ENCODE data around the gene POLR2F.
"Not testable (repeated sequence)": the region's sequence is repeated elsewhere in the genome, so short reads cannot be mapped to it uniquely, and the experiment has no call there.

Gene POLR2F

DNA sequence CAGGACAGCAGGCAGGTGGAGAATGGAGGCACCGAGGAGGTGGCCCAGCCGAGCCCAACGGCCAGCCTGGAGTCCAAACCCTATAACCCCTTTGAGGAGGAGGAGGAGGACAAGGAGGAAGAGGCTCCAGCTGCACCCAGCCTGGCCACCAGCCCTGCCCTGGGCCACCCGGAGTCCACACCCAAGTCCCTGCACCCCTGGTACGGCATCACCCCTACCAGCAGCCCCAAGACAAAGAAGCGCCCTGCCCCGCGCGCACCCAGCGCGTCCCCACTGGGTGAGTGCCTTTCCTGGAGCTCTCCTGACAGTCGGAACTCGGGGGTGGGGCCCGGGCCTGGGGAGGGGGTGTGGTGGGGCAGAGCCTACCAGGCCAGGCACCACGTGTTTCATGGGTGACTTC is 27.7 kb upstream of the POLR2F start:
- no peak for DNase-seq

DNA sequence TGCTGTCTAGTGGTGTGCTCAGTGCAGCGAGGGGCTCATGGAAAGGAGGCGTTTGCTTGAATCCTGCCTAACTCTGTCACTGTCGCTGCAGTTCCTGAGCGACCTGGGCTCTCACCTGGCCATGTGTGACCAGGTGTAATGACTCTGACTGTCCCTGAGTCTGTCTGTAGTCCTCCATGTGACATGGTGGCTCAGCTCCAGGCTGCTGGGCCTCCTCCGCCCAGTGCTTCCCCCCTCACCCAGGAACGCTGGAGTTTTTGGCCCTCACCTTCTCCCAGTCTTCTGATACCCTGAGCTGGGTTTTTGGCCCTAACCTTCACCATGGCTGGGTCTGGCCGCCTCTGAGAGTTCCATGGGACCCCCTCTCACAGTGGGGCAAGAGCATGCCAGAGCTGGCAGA is 27.1 kb upstream of the POLR2F start:
- no peak for DNase-seq

DNA sequence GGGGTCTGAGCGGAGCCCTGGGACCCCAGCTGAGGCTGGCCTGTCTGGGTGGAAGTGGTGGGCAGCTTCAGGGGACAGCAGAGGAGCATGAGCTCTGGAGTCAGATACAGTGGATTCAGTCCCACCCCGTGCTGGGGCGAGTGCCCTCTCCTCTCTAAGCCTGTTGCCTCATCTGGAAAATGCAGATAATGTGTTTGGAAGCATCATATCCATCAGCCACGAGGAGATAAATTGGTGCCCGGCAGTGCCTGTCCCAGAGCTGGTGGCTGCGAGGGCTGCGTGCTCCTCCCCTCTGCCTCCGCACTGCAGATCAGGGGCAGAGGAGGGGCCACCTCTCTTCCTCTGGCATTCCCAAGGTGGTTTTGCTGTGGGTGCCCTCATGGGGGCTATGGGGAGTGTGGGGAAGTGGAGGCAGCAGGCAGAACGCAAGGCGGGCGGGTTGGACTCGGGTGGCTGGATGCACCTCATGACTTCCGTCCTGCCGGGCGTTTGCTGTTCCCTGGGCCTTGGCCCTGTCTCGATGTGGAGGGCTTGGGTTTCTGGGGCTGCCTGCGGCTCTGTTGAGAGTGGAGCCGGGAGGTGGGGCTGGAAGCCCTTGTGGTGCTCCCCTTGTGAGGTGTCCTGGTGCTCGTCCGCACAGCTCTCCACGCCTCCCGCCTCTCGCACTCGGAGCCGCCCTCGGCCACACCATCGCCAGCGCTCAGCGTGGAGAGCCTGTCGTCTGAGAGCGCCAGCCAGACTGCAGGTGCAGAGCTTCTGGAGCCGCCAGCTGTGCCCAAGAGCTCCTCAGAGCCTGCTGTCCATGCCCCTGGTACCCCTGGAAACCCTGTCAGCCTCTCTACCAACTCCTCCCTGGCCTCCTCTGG is 26.5 kb upstream of the POLR2F start:
- no peak for DNase-seq

DNA sequence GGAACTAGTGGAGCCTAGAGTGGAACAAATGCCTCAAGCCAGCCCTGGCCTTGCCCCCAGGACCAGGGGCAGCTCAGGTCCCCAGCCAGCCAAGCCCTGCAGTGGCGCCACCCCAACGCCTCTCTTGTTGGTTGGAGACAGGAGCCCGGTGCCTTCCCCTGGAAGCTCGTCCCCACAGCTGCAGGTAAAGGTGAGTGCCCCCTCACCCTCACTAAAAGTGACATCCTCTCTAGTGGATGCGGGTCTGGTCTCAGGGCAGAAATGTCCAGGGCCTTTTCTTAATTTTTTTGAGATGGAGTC is 25.9 kb upstream of the POLR2F start:
- DNase-seq: no peak

DNA sequence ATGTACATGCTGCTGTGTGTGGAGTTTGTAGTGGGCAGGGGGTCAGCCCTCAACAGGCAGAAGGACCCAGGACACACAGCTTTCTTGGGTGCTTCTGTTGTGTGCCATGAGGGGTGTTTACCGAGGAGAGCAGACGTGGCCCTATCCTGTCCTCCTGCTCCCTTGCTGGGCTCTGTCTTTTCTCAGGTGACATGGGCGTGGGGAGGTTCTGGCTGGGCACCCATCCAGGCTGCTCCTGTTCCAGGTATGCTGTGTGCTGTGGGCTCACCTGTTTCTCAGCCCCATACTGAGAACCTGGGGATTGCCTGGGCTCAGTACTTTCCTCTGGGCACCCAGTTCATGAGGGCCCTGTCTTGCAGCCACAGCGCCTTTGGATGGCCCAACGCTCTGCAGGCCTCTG is 24.1 kb upstream of the POLR2F start:
- no peak for DNase-seq

DNA sequence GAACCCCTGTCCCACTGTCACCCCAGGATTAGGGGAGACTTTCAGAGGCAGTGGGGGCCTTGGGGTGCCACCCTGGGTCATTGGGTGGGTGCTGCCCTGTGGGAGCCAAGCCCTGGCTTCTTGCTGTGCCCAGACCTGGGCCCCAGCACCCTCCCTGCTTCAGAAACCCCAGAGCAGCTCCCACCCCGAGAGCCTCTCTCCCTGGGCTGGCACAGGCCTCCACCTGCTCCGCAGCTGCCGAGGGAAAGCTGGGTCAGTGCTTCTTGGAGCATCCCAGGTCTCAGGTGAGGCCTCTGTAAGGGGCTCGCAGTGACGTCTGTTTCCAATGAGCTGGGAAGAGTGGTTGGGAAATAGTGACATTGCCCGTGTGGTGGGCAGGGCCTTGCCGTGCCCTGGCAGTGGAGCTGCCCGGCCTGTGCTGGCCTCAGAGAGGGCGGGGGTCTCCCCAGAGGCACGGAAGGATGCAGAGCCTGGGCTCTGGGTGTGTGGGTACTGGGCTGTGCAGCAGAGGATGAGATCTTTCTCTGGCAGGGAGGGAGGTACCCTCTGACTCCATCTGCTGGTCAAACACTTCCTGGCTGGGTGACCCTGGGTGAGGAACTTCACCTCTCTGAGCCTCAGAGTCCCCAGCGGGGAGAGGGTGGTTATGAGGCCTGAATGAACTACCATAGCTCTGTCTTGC is 23.1 kb upstream of the POLR2F start:
- DNase-seq: no peak

DNA sequence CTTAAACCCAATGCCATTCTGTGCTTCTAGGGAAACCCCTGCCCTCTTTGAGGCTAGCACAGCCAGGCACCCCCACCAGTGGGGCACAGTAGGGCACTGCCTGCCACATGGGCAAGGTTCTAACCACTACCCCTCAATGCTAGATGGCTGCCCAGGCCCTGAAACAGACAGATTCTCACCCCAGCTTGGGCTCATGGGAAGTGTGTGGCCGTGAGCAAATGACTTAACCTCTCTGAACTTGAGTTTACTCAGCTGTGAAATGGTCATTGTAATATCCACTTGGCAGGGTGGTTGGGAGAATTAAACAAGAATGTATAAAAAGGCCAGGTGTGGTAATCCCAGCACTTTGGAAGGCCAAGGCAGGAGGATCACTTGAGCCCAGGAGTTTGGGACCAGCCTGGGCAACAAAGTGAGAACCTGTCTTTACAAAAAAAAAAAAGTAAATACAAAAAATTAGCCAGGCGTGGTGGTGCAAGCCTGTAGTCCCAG is 22.5 kb upstream of the POLR2F start:
- DNase-seq: no peak

DNA sequence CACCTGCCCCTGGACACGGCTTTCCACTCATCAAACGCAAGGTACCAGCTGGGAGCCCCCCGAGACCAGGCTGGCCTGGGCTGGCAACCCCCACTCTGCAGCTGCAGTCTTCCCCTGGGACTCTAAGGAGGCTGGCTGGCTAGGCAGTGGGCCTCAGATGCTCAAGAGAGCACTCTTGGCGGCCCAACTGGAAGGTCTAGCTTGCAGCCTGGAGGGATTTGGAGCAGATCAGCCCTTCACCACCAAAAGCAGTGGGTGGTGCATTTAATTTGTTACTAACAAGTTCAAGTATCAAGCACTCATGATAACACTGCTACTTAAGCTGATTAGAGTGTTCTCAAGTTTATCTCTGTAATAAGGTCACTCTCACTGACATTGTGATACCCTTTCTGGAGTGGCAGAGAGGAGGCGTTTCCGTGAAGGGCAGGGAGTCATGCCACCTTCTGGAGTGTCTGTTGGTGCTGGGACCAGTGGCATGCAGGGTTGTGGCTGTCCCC is 21.6 kb upstream of the POLR2F start:
- no peak for DNase-seq

DNA sequence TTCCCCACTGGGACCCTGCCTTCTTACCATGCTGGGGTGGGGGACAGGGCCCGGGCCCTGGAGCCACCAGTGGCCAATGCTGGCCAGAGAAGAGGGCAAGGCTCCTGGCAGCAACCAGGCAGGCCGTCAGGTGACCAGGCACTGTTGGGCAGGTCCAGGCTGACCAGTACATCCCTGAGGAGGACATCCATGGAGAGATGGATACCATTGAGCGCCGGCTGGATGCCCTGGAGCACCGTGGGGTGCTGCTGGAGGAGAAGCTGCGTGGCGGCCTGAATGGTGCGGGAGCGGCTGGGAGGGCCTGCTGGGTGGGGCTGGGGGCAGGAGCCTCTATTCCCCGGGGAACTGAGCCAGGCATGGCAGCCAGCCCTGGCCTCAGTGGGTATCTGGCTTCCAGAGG is 21.1 kb upstream of the POLR2F start:
- no peak for DNase-seq

DNA sequence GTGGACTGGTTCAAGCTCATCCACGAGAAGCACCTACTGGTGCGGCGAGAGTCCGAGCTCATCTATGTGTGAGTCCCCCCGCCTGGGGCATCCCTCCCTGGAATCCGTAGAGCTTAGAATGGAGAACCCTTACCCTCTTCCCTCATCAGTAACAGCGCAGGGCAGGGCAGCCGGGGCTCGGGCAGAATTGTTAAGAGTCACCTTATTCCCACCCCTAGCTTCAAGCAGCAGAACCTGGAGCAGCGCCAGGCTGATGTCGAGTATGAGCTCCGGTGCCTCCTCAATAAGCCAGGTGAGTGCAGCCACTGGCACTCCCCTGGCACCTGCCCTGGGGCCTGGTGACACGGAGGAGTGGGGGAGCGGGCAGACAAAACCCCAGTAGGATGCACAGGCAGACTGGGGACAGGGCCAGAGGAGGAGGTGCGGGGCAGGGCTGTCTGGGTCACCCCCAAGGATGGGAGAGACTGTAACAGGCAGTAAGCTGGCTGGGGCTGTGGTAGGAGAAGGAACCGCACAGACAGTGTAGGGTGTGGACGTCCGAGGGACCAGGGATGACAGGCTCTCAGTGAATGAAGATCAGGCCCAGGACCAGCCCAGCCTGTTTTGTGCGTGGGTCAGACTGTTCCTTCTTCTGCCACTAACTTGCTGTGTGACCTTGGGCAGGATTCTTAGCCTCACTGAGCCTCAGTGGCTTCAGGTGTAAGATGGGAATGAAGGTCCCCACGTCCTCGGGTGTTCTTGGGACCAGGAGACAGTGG is 20.5 kb upstream of the POLR2F start:
- peak; percentile 57 for DNase-seq

DNA sequence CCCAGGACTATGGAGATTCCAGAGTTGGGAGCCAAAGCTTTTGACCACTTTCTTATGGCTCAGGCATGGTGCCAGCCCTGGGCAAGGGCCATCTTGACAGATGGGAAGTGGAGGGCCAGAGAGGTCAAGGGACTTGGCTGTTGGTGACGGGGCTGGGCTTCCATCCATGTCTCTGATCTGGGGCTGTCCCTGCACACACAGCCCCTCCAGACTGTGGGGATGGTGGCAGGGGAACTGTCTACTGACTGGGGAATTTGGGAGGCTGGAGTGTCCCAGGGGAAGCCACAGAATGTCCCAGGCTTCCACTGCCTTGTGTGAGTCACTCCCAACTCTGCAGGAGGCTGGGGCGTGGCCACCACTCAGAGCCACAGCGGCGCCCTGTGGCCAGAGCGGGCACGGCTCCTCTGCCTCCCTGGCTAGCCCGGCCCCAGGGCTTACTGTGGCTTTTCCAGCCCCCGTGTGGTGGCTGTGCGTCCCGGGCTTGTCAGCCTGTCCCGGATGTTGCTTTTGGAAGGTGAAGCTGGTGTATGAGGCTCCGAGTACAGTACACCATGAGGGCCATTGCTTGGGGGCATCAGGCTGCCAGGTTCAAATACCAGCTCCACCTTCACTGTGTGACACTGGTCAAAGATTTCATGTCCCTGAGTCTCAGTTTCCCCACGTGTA is 19.7 kb upstream of the POLR2F start:
- DNase-seq: peak; percentile 18

DNA sequence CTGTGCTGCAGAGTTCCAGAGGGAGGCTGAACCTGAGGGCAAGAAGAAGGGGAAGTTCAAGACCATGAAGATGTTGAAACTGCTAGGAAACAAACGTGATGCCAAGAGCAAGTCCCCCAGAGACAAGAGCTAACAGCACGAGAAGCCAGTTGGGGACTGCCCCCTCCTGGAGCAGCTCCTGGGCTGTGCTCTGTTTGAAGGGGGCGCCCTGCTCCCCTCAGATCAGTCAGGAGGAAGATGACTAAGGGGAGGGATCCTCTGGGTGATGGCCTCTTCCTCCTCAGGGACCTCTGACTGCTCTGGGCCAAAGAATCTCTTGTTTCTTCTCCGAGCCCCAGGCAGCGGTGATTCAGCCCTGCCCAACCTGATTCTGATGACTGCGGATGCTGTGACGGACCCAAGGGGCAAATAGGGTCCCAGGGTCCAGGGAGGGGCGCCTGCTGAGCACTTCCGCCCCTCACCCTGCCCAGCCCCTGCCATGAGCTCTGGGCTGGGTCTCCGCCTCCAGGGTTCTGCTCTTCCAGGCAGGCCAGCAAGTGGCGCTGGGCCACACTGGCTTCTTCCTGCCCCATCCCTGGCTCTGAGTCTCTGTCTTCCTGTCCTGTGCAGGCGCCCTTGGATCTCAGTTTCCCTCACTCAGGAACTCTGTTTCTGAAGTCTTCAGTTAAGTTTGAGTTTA is 12.7 kb upstream of the POLR2F start:
- no peak for DNase-seq

DNA sequence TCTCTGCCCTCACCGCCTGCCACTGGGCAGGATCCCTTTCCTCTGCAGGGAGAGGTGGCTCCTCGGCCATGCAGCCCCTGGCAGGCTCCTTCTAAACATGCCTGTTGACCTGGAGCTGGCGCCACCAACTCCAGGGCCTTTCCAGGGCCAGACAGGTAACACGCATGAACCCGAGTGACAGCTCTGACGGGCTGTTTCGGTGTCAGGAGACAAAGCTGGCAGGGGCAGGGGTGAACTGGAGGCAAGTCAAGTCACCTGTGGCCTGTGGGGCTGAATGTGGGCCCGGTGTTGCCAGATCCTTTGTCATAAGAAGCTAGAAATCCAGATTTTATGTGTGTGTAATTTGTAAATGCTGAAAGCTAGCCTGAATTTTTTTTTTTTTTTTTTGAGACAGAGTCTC is 11.4 kb upstream of the POLR2F start:
- no peak for DNase-seq

DNA sequence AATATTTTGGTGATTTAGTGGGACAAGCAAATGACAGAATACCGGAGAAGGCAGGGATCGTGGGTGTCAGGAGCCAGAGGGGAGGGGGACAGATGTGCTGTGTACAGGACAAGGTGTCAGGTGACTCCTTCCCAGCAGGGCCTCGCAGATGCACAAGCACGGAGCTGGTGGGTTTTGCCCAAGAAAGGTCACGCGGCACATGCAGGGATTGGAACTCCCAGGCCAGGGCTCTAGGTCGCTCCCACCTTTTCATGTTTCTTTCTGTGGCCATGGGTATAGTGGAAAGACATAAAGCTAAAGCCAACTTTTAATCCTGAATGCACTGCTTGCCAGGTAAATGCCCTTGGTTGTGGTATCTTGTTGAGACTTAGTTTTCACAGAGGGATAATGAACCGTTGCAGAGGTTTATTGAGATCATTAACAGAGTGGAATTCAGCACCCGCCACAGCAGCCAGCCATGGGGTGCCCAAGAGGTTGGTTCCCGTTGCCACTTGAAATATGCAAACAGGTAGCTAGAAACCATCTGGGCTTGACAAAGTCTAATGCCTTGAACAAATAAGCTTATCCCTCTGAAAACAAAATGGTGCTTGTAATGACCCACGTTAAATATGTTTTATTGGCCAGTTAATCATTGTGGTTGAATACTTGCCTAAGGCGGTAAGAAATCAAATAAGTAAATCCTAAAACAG is 10.2 kb upstream of the POLR2F start:
- DNase-seq: no peak

DNA sequence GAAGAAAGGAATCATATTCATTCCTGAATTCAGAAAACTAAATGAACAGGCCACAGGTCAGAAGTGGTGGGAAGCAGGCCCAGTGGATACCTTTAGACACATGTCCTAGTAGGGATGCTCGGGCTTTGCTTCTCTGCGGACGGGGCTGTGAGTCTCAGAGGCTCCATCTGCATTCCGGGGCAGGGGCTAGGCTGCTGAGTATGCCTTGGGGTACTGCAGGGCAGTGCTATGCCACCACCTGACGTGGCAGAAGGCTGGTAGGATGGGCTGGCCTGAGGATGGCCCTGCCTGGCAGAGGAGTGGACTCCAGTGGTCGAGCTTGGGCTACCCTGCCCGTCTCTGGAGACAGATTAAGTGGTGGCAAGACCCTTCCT is 9.7 kb upstream of the POLR2F start:
- no peak for DNase-seq

DNA sequence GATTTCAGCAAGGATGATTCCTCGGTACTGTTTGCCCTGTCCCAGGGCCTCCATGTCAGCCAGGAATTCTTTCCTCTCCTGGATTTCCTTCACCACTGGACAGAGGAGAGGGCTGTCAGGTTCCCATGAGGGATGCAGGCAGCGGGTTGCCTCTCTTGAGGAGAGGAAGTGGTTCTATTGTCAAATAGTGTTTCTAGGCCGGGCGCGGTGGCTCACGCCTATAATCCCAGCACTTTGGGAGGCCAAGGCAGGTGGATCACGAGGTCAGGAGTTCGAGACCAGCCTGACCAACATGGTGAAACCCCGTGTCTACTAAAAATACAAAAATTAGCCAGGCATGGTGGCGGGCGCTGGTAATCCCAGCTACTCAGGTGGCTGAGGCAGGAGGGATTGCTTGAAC is 9.1 kb upstream of the POLR2F start:
- not testable (repeated sequence) for DNase-seq

DNA sequence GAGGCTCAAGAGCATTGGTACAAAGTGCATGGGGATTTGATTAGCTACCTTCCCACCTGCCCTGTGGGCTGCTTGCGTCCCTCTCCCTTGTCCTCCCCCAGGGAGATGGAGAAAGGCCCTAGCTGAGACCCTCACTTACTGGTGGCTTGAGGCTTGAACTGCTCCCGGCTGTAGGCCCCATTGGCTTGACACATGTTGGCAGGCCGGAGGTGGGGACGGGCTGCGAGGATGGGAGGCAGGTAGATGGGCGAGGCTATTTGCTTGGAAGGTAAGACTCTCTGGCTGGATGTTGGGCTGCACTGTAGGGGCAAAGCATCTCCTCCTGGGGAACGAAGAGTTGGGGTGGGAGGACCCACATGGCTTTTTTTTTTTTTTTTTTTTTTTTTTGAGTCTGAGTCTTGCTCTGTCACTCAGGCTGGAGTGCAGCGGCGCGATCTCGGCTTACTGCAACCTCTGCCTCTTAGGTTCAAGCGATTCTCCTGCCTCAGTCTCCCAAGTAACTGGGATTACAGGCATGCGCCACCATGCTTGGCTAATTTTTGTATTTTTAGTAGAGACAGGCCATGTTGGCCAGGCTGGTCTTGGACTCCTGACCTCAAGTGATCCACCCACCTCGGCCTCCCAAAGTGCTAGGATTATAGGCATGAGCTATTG is 6.2 kb upstream of the POLR2F start:
- not testable (repeated sequence) for DNase-seq

DNA sequence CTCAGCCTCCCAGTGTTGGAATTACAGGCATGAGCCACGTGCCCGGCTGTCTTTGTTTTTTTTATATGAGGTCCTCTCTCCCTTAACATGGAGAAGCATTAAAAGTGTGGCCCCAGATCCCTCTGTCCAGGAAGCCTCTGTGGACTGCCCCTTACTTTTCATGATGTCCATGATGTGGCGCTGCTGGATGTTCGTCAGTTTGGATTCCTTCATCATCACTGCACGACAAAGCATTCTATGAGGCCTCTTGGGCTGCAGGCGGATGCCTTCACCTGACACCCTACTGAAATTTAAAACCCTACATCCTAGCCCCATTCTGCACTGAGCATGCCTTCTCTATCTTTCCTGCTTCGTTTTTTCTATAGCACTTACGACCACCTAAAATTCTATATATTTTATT is 2.2 kb upstream of the POLR2F start:
- DNase-seq: no peak

DNA sequence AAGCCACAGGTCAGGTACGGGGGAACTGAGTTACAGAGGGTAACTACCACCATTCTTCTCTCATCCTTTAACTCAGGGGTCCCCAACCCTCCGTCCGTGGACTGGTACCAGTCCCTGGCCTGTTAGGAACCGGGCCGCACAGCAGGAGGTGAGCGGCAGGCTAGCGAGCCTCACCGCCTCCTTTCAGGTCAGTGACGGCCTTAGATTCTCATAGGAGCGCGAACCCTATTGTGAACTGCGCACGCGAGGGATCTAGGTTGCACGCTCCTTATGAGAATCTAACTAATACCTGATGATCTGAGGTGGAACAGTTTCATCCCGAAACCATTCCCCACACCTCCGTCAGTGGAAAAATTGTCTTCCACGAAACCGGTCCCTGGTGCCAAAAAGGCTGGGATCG is 870 bp upstream of the POLR2F start:
- DNase-seq: not testable (repeated sequence)

DNA sequence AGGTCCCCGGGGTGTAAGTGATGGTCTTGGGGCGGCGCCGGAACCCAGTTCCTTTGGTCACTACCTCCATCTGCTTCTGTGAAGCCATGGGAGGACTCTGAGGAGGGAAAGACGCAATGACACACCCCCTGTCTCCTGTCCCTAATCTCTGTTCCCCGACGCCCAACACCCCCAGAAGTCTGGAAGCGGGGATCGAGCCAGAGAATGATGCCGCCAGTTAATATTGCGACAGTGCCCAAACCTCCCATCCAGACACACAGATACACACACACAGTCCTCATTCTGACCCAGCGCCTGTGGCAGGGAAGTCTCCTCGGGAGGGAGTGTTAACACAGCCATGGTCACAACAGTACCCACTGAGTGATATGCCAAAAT is 450 bp upstream of the POLR2F start:
- no peak for DNase-seq

DNA sequence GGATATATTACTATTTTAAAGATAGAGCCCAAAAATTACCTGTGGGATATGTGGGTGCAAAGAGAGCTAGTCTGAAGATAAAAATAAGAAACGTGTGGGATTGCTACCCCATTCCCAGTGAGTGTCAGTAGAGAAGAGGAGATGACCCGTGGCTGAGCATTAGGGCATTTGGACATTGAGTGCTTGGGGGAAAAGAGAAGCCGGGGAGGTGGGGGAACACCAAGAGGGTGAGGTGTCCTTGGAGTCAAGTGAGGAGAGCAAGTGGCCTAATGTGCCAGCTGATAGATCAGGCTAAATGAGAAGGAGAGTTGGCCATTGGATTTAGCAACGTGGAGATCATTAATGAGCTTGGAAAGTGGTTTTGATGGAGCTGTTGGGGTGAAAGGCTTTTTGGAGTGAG is 1.2 kb downstream of the POLR2F start:
- DNase-seq: no peak

Data from NCI-H1105 treated with DMSO at 0.1 percent for 48 hours (cell line).